GM10248 (cell line): Measurements from ENCODE around the gene SEBOX.

Experiments
- CTCF ChIA-PET: fragments of 300-600 bp; sonication (Branson Sonifier 250); formaldehyde crosslinking; extraction: SDS; loops from one replicate; lab custom pipeline; 2021; ENCODE audit warnings: antibody characterized with exemption; lab: Yijun Ruan, JAX
- POLR2A ChIA-PET: fragments of 350-650 bp; sonication (Branson Sonifier 250); formaldehyde crosslinking; extraction: SDS; loops from one replicate; lab custom pipeline; 2020; ENCODE audit warnings: antibody characterized with exemption; lab: Yijun Ruan, JAX
- DNase-seq: peaks from one replicate; pipeline ENCODE4 v3.0.0; 2012; ENCODE audit errors: extremely low spot score
- TF ChIP-seq, protein P1 (sequence below): IDR thresholded peaks from 2 replicates; pipeline ENCODE4 v1.5.1; 2012; ENCODE audit warnings: mild to moderate bottlenecking, low read depth; ENCODE audit errors: extremely low read depth, missing control alignments, control extremely low read depth

SEBOX gene

GRCh38 chr17:28315846-28316705 lies 48.9 kb downstream of the SEBOX start:
- no peak for DNase-seq
- TF ChIP-seq, protein P1, sequence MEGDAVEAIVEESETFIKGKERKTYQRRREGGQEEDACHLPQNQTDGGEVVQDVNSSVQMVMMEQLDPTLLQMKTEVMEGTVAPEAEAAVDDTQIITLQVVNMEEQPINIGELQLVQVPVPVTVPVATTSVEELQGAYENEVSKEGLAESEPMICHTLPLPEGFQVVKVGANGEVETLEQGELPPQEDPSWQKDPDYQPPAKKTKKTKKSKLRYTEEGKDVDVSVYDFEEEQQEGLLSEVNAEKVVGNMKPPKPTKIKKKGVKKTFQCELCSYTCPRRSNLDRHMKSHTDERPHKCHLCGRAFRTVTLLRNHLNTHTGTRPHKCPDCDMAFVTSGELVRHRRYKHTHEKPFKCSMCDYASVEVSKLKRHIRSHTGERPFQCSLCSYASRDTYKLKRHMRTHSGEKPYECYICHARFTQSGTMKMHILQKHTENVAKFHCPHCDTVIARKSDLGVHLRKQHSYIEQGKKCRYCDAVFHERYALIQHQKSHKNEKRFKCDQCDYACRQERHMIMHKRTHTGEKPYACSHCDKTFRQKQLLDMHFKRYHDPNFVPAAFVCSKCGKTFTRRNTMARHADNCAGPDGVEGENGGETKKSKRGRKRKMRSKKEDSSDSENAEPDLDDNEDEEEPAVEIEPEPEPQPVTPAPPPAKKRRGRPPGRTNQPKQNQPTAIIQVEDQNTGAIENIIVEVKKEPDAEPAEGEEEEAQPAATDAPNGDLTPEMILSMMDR, result no peak
- POLR2A ChIA-PET, result no interaction called here
- CTCF ChIA-PET, result no interaction called here

GRCh38 chr17:28313841-28314240 lies 51.2 kb downstream of the SEBOX start:
- ChIA-PET CTCF (interaction anchor here (1.5 kb wide), 1 partner anchor 12 kb away, joined by 4 read pairs; no protein-coding TSS in a partner anchor), POLR2A (no interaction called here)
- TF ChIP-seq, protein P1, result no peak
- no peak for DNase-seq
